ENCODE data around the gene PCGF1. TPM values are rescaled to one million over a fixed set of nuclear protein-coding genes. Genes with fewer than 3 reads are reported as not detected.
"Not testable (repeated sequence)": the region's sequence is repeated elsewhere in the genome, so short reads cannot be mapped to it uniquely, and the experiment has no call there.

The PCGF1 gene
- total and polyA plus RNA-seq, 2 of the 4 experiments (the other 2 are of a cell fraction) = 23.4 to 31.4 TPM

DNA sequence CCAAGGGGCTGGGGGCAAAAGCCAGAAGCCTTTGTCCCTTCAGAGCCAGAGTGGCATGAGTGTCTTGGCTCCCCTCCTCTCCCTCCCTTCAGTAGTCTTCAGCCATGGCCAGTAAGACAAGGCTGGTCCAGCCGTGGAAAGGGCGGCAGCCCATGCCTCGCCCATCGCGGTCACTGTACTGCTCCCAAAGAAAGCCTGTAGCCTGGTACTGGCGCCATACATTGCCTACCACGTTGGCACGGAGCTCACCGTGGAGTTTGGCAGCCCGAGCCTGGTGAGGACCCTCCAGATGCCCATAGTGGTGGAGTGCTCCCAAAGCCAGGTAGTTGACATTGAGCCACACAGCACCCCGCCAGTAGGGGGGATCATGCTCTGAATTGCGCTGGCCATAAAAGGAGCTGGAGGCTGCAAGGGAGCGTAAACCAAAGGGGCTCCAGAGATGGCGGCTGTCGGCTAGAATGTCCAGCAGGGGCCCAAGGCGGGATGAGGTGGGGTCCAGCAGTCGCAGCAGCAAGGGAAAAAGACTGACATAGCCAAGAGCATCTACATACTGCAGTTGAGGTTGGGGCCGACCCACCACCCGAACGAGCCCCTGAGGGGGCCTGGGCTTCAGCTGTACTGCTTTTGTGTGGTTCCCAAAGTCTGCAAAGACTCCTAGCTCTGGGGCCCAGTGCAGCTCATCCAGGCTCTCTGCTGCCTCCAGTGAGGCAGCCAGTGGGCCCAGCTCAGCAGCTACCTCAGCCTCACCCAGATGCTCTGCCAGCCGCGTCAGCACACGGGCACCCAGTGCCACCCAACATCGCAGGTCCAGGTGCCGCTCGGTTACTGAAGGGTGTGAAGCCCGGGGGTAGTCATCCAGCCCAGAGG lies 46.1 kb downstream of the PCGF1 start:
- no peak overlapping the region for H3K27ac ChIP-seq (ENCODE audit: insufficient read depth, low read length)
- H3K27me3 ChIP-seq (ENCODE audit: control insufficient read depth, insufficient read depth, low read length) = no peaks in the 10 kb centered on the region
- H2BK15ac ChIP-seq (ENCODE audit: low read depth, low read length) = no peak overlapping the region
- DNase-seq = no peak
- BruUV-seq (replicated peaks) = no TSS peak
- H3K9ac ChIP-seq (ENCODE audit: low read depth, low read length) = no peak overlapping the region
- CTCF ChIA-PET = no interaction called here
- H2AFZ ChIP-seq (replicated peaks; ENCODE audit: low read length, poor library complexity) = no peak overlapping the region
- peaks cover 21% of the 10 kb centered on the region for H3K36me3 ChIP-seq (ENCODE audit: control insufficient read depth, insufficient read depth, low read length)
- H3K18ac ChIP-seq (ENCODE audit: low read depth, low read length) = no peak overlapping the region
- no peak overlapping the region for H2BK120ac ChIP-seq (ENCODE audit: low read depth, low read length)
- in situ Hi-C loops (cut with MboI; ENCODE audit: low sequenced_read_pairs) (no loop called here), dilution Hi-C loops (cut with HindIII; ENCODE audit: low sequenced_read_pairs, unreplicated experiment) (no loop called here), intact Hi-C loops (cut with micrococcal nuclease) (no loop called here)
- peaks cover 8% of the 10 kb centered on the region for H3K4me1 ChIP-seq (ENCODE audit: control insufficient read depth, insufficient read depth, low read length)
- no peaks in the 10 kb centered on the region for H4K20me1 ChIP-seq (ENCODE audit: insufficient read depth, low read length)
- H3K23ac ChIP-seq (ENCODE audit: low read depth, low read length) = no peak overlapping the region
- no peak overlapping the region for H4K8ac ChIP-seq (ENCODE audit: low read depth in 2 of 2, low read length in 2 of 2)
- no peak overlapping the region for H3K4me2 ChIP-seq (ENCODE audit: low read depth, low read length)
- no peak overlapping the region for H2AK5ac ChIP-seq (ENCODE audit: low read depth, low read length)
- H3K9me1 ChIP-seq (ENCODE audit: insufficient read depth, low read length) = no peaks in the 10 kb centered on the region
- peak overlapping the region; percentile 29 for H2AK9ac ChIP-seq (replicated peaks; ENCODE audit: low read depth, low read length, poor library complexity)
- ATAC-seq (ENCODE audit: low read depth) = no peak
- TF ChIP-seq, protein P1, sequence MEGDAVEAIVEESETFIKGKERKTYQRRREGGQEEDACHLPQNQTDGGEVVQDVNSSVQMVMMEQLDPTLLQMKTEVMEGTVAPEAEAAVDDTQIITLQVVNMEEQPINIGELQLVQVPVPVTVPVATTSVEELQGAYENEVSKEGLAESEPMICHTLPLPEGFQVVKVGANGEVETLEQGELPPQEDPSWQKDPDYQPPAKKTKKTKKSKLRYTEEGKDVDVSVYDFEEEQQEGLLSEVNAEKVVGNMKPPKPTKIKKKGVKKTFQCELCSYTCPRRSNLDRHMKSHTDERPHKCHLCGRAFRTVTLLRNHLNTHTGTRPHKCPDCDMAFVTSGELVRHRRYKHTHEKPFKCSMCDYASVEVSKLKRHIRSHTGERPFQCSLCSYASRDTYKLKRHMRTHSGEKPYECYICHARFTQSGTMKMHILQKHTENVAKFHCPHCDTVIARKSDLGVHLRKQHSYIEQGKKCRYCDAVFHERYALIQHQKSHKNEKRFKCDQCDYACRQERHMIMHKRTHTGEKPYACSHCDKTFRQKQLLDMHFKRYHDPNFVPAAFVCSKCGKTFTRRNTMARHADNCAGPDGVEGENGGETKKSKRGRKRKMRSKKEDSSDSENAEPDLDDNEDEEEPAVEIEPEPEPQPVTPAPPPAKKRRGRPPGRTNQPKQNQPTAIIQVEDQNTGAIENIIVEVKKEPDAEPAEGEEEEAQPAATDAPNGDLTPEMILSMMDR (conservative IDR thresholded peaks at IDR 0.05; ENCODE audit: low read depth, low read length) = peak; percentile 14; the same call in 1 of the 2 replicates
- TF ChIP-seq SMC3 (IDR thresholded peaks at IDR 0.05; ENCODE audit: low read depth, low read length) = no peak
- H4K5ac ChIP-seq (ENCODE audit: low read depth, low read length) = no peak overlapping the region
- H3K4me3 ChIP-seq (ENCODE audit: insufficient read depth, low read depth, low read length) = no peak overlapping the region
- H2BK5ac ChIP-seq (ENCODE audit: low read depth, low read length, poor library complexity, severe bottlenecking) = no peak overlapping the region
- WGBS, 2 experiments (ENCODE audit: extremely low coverage in 2 of 2, insufficient read length in 1 of 2) = 97% methylated on average over 13 of the region's 27 CpGs; no CpG with 5 or more reads in 1 of the 2 experiments
- POLR2A ChIA-PET (ENCODE audit: unreplicated experiment) = no interaction called here
- H2BK20ac ChIP-seq (ENCODE audit: low read depth, low read length) = no peak overlapping the region
- H3K4ac ChIP-seq (ENCODE audit: low read depth, low read length) = no peak overlapping the region
- no peak overlapping the region for H3K56ac ChIP-seq (ENCODE audit: extremely low read depth, insufficient read depth, low read length)
- no peaks in the 10 kb centered on the region for H3K9me3 ChIP-seq (ENCODE audit: control insufficient read depth, insufficient read depth, low read length)
- no peak overlapping the region for H3K14ac ChIP-seq (replicated peaks; ENCODE audit: low read depth, low read length)
- H4K91ac ChIP-seq (ENCODE audit: insufficient read depth, low read depth, low read length) = no peak overlapping the region
- H3K79me1 ChIP-seq (ENCODE audit: low read depth in 1 of 2, low read length in 2 of 2) = peaks cover 13 to 59% of the 10 kb centered on the region in 2 experiments; a peak in 3 of 4 replicates

DNA sequence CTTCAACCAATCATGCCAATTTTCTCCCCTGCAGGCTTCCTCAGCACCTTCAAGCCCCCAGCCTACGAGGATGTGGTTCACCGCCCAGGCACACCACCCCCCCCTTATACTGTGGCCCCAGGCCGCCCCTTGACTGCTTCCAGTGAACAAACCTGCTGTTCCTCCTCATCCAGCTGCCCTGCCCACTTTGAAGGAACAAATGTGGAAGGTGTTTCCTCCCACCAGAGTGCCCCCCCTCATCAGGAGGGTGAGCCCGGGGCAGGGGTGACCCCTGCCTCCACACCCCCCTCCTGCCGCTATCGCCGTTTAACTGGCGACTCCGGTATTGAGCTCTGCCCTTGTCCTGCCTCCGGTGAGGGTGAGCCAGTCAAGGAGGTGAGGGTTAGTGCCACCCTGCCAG lies 47.3 kb downstream of the PCGF1 start:
- H2AK5ac ChIP-seq (ENCODE audit: low read depth, low read length); H3K56ac ChIP-seq (ENCODE audit: extremely low read depth, insufficient read depth, low read length); H3K4ac ChIP-seq (ENCODE audit: low read depth, low read length); H3K4me3 ChIP-seq (ENCODE audit: insufficient read depth, low read depth, low read length); H3K18ac ChIP-seq (ENCODE audit: low read depth, low read length); H4K91ac ChIP-seq (ENCODE audit: insufficient read depth, low read depth, low read length); H3K9me3 ChIP-seq (ENCODE audit: control insufficient read depth, insufficient read depth, low read length); H2BK20ac ChIP-seq (ENCODE audit: low read depth, low read length); H3K14ac ChIP-seq (replicated peaks; ENCODE audit: low read depth, low read length); H4K8ac ChIP-seq (ENCODE audit: low read depth in 2 of 2, low read length in 2 of 2); H2AFZ ChIP-seq (replicated peaks; ENCODE audit: low read length, poor library complexity); POLR2A ChIA-PET (ENCODE audit: unreplicated experiment); H2AK9ac ChIP-seq (replicated peaks; ENCODE audit: low read depth, low read length, poor library complexity); H2BK5ac ChIP-seq (ENCODE audit: low read depth, low read length, poor library complexity, severe bottlenecking); H4K5ac ChIP-seq (ENCODE audit: low read depth, low read length); H3K9ac ChIP-seq (ENCODE audit: low read depth, low read length); DNase-seq; H2BK15ac ChIP-seq (ENCODE audit: low read depth, low read length); intact Hi-C loops (cut with micrococcal nuclease); H3K9me1 ChIP-seq (ENCODE audit: insufficient read depth, low read length); H4K20me1 ChIP-seq (ENCODE audit: insufficient read depth, low read length); H2BK120ac ChIP-seq (ENCODE audit: low read depth, low read length); in situ Hi-C loops (cut with MboI; ENCODE audit: low sequenced_read_pairs); dilution Hi-C loops (cut with HindIII; ENCODE audit: low sequenced_read_pairs, unreplicated experiment); H3K4me2 ChIP-seq (ENCODE audit: low read depth, low read length); H3K23ac ChIP-seq (ENCODE audit: low read depth, low read length); CTCF ChIA-PET; H3K27me3 ChIP-seq (ENCODE audit: control insufficient read depth, insufficient read depth, low read length); H3K27ac ChIP-seq (ENCODE audit: insufficient read depth, low read length); ATAC-seq (ENCODE audit: low read depth): not testable (repeated sequence)
- WGBS, 2 experiments (ENCODE audit: extremely low coverage in 2 of 2, insufficient read length in 1 of 2) = 90% methylated on average over 2 of the region's 10 CpGs; no CpG with 5 or more reads in 1 of the 2 experiments
- Histone ChIP-seq H3K4me1 (ENCODE audit: control insufficient read depth, insufficient read depth, low read length) (peaks cover 13% of the 10 kb centered on the region), H3K79me1 (ENCODE audit: low read depth in 1 of 2, low read length in 2 of 2) (peaks cover 18 to 61% of the 10 kb centered on the region in 2 experiments), H3K36me3 (ENCODE audit: control insufficient read depth, insufficient read depth, low read length) (peaks cover 21% of the 10 kb centered on the region)
- BruUV-seq (replicated peaks) = TSS peak; percentile 79
